HepG2 (cell line): Measurements from ENCODE around the gene CARD19. TPM values are rescaled to one million over a fixed set of nuclear protein-coding genes. Genes with fewer than 3 reads are reported as not detected.

Experiments
- DNMT1 ChIP-seq: sonication (generic); formaldehyde crosslinking; IDR thresholded peaks from 2 replicates; pipeline ENCODE4 v1.5.1; 2020; ENCODE audit warnings: mild to moderate bottlenecking, missing genetic modification reagents
- FIP1L1 ChIP-seq: fragments of 200-400 bp; formaldehyde crosslinking; IDR thresholded peaks from 2 replicates; pipeline ENCODE4 v1.6.1; 2018; ENCODE audit warnings: low read depth, mild to moderate bottlenecking, low read length, moderate library complexity, borderline replicate concordance; ENCODE audit not compliant: insufficient read depth
- NFRKB ChIP-seq: fragments of 450-650 bp; IDR thresholded peaks from 2 replicates; pipeline ENCODE4 v1.6.1; 2017
- POLR2G ChIP-seq: fragments of 200-400 bp; formaldehyde crosslinking; IDR thresholded peaks from 2 replicates; pipeline ENCODE4 v1.6.1; 2018; ENCODE audit warnings: mild to moderate bottlenecking, low read depth, low read length, moderate library complexity
- TGIF2 ChIP-seq: IDR thresholded peaks from 2 replicates; pipeline ENCODE4 v1.6.1; 2016; ENCODE audit warnings: control low read depth, missing compliant biosample characterization
- THAP11 ChIP-seq: IDR thresholded peaks from 2 replicates; pipeline ENCODE4 v1.6.1; 2016; ENCODE audit warnings: missing biosample characterization, missing genetic modification reagents
- THAP7 ChIP-seq: sonication (generic); formaldehyde crosslinking; IDR thresholded peaks from 2 replicates; pipeline ENCODE4 v1.8.1; 2023; ENCODE audit warnings: mild to moderate bottlenecking, missing genetic modification reagents
- ZNF225 ChIP-seq: sonication (generic); formaldehyde crosslinking; IDR thresholded peaks from 2 replicates; pipeline ENCODE4 v1.4.0; 2020; ENCODE audit warnings: mild to moderate bottlenecking, missing genetic modification reagents
- ZNF281 ChIP-seq: sonication (generic); formaldehyde crosslinking; IDR thresholded peaks from 2 replicates; pipeline ENCODE4 v1.4.0; 2020; ENCODE audit warnings: missing genetic modification reagents, borderline replicate concordance
- ZNF468 ChIP-seq: sonication (generic); formaldehyde crosslinking; IDR thresholded peaks from 2 replicates; pipeline ENCODE4 v1.8.0; 2022; ENCODE audit warnings: mild to moderate bottlenecking, moderate library complexity, missing genetic modification reagents
- ZNF576 ChIP-seq: sonication (generic); formaldehyde crosslinking; IDR thresholded peaks from 2 replicates; pipeline ENCODE4 v1.4.0; 2020; ENCODE audit warnings: mild to moderate bottlenecking, missing genetic modification reagents
- ZNF724P ChIP-seq: sonication (generic); formaldehyde crosslinking; IDR thresholded peaks from 2 replicates; pipeline ENCODE4 v1.8.0; 2022; ENCODE audit warnings: missing genetic modification reagents, borderline replicate concordance
- polyA plus RNA-seq, 8 experiments: library from polyadenylated mRNA; depleted of rRNA in 3 of 8; stranded (reverse) in 7 of 8; unstranded in 1 of 8; fragments of >200 nt; fragmentation: Illumina TruSeq in 4 of 8; extraction: Trizol in 4 of 8; gene quantifications; 2 replicates each; pipeline versions ENCODE4 v1.2.1 to v1.2.3, GENCODE V29; 2011 to 2016; ENCODE audit warnings: low read depth in 4 of 8, missing spikeins in 1 of 8, mixed read lengths in 1 of 8; ENCODE audit not compliant: insufficient read depth in 1 of 8
- total RNA-seq, 5 experiments: library from RNA; depleted of rRNA; stranded (reverse); fragments of >200 nt; fragmentation: Illumina TruSeq; extraction: Trizol; gene quantifications; 2 replicates each; pipeline ENCODE4 v1.2.3, GENCODE V29; 2016; ENCODE audit warnings: low read depth in 1 of 5
- TF ChIP-seq, protein P1 (sequence below), 2 experiments: sonication (generic) in 1 of 2; formaldehyde crosslinking in 1 of 2; IDR thresholded peaks; 2 replicates each; pipeline versions ENCODE4 v1.6.1 to v1.9.0; 2014 to 2022; ENCODE audit warnings: antibody characterized with exemption in 1 of 2, borderline replicate concordance in 1 of 2, inconsistent platforms in 1 of 2, low read depth in 1 of 2, missing genetic modification reagents in 1 of 2
- TF ChIP-seq, protein P2 (sequence below): sonication (generic); formaldehyde crosslinking; IDR thresholded peaks from 2 replicates; pipeline ENCODE4 v1.5.1; 2020; ENCODE audit warnings: mild to moderate bottlenecking, missing genetic modification reagents, borderline replicate concordance
- TF ChIP-seq, protein P3 (sequence below): sonication (generic); formaldehyde crosslinking; IDR thresholded peaks from 2 replicates; pipeline ENCODE4 v1.4.0; 2020; ENCODE audit warnings: missing genetic modification reagents

The CARD19 gene
- total and polyA plus RNA-seq, 2 of the 13 experiments (the other 11 are each of a cell fraction or from before 2014, with no cell fraction given), result 18.4 to 47.2 TPM

- TF ChIP-seq, protein P1, sequence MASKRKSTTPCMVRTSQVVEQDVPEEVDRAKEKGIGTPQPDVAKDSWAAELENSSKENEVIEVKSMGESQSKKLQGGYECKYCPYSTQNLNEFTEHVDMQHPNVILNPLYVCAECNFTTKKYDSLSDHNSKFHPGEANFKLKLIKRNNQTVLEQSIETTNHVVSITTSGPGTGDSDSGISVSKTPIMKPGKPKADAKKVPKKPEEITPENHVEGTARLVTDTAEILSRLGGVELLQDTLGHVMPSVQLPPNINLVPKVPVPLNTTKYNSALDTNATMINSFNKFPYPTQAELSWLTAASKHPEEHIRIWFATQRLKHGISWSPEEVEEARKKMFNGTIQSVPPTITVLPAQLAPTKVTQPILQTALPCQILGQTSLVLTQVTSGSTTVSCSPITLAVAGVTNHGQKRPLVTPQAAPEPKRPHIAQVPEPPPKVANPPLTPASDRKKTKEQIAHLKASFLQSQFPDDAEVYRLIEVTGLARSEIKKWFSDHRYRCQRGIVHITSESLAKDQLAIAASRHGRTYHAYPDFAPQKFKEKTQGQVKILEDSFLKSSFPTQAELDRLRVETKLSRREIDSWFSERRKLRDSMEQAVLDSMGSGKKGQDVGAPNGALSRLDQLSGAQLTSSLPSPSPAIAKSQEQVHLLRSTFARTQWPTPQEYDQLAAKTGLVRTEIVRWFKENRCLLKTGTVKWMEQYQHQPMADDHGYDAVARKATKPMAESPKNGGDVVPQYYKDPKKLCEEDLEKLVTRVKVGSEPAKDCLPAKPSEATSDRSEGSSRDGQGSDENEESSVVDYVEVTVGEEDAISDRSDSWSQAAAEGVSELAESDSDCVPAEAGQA (IDR thresholded peaks at IDR 0.05; ENCODE audit: low read depth), result 0 out of 2 replicates have a peak, but pooled peaks have one; percentile 51
- TF ChIP-seq, protein P1 (CRISPR knock-in tag; IDR thresholded peaks at IDR 0.05; ENCODE audit: borderline replicate concordance), result no peak
- TF ChIP-seq NFRKB (no peak), THAP11 (peak; percentile 78), ZNF576 (CRISPR knock-in tag) (no peak), DNMT1 (peak; percentile 79; the same call in 1 of the 2 replicates), ZNF724P (0 out of 2 replicates have a peak, but pooled peaks have one; percentile 63), TGIF2 (CRISPR knock-in tag) (peak; percentile 61; the same call in 1 of the 2 replicates), POLR2G (peak; percentile 51), ZNF281 (CRISPR knock-in tag) (peak; percentile 85), ZNF225 (CRISPR knock-in tag) (peak; percentile 31; the same call in 1 of the 2 replicates), FIP1L1 (no peak), ZNF468 (CRISPR knock-in tag) (no peak), THAP7 (CRISPR knock-in tag) (peak; percentile 63; the same call in 1 of the 2 replicates)
- TF ChIP-seq, protein P2, sequence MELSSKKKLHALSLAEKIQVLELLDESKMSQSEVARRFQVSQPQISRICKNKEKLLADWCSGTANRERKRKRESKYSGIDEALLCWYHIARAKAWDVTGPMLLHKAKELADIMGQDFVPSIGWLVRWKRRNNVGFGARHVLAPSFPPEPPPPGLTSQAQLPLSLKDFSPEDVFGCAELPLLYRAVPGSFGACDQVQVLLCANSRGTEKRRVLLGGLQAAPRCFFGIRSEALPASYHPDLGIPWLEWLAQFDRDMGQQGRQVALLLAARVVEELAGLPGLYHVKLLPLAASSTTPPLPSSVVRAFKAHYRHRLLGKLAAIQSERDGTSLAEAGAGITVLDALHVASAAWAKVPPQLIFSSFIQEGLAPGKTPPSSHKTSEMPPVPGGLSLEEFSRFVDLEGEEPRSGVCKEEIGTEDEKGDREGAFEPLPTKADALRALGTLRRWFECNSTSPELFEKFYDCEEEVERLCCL, result 0 out of 2 replicates have a peak, but pooled peaks have one; percentile 29
- TF ChIP-seq, protein P3, sequence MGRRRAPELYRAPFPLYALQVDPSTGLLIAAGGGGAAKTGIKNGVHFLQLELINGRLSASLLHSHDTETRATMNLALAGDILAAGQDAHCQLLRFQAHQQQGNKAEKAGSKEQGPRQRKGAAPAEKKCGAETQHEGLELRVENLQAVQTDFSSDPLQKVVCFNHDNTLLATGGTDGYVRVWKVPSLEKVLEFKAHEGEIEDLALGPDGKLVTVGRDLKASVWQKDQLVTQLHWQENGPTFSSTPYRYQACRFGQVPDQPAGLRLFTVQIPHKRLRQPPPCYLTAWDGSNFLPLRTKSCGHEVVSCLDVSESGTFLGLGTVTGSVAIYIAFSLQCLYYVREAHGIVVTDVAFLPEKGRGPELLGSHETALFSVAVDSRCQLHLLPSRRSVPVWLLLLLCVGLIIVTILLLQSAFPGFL, result no peak
These were observed 16.3 kb downstream of the CARD19 start (continued) for GRCh38 chr9:93112116-93112863.
